ENCODE measurements around the gene LITAF.

DNA sequence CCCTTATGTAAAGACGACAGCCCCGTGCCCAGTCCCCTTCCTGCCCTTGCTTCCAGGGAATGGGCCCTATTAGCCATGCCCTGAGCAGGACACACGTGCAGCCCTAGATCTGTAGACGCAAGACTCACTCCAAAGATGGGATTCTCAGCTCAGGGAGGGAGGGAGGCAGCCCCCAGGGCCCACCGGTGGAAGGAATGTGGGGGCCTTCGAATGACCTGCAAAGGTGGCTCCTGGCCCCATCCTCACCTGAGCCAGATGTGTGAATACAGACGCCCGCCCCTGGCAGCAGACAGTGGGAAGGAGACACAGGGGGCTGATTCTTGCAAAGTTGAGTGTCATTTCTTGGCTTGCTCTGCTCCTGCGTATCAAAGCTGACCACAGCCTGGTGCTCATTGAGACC is 47.8 kb downstream of the LITAF start:
- TF ChIP-seq, protein P1, sequence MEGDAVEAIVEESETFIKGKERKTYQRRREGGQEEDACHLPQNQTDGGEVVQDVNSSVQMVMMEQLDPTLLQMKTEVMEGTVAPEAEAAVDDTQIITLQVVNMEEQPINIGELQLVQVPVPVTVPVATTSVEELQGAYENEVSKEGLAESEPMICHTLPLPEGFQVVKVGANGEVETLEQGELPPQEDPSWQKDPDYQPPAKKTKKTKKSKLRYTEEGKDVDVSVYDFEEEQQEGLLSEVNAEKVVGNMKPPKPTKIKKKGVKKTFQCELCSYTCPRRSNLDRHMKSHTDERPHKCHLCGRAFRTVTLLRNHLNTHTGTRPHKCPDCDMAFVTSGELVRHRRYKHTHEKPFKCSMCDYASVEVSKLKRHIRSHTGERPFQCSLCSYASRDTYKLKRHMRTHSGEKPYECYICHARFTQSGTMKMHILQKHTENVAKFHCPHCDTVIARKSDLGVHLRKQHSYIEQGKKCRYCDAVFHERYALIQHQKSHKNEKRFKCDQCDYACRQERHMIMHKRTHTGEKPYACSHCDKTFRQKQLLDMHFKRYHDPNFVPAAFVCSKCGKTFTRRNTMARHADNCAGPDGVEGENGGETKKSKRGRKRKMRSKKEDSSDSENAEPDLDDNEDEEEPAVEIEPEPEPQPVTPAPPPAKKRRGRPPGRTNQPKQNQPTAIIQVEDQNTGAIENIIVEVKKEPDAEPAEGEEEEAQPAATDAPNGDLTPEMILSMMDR (IDR thresholded peaks at IDR 0.05), result no peak
- TF ChIP-seq POLR2A (IDR thresholded peaks at IDR 0.05), result no peak
